Measurements from ENCODE around the gene PDZRN4.
"Not testable (repeated sequence)": the region's sequence is repeated elsewhere in the genome, so short reads cannot be mapped to it uniquely, and the experiment has no call there.

Gene PDZRN4

DNA sequence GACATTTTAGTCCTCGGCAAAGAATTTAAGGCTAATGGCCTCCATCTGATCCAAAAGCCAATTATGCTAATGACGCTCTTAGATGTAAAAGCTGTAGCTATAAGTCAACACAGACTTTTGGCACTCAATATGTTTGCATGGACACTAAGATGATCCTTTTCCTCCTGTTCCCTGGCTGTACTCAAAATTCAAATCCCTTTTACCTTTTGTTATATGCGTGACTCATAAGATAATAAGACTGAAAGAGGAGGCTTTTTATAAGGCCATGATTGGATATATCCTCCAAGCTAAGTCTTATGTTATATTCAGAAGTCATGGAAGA is 89.8 kb downstream of the PDZRN4 start:
- no peak for DNase-seq (ENCODE audit: extremely low read depth in 1 of 2, low read depth in 1 of 2)

- not testable (repeated sequence) for DNase-seq (ENCODE audit: extremely low read depth in 1 of 2, low read depth in 1 of 2)
Measured at GRCh38 chr12:41280341-41281095, 92.4 kb downstream of the PDZRN4 start.

- DNase-seq (ENCODE audit: extremely low read depth in 1 of 2, low read depth in 1 of 2), result not testable (repeated sequence)
Measured at GRCh38 chr12:41285470-41285869, 97.3 kb downstream of the PDZRN4 start.

DNA sequence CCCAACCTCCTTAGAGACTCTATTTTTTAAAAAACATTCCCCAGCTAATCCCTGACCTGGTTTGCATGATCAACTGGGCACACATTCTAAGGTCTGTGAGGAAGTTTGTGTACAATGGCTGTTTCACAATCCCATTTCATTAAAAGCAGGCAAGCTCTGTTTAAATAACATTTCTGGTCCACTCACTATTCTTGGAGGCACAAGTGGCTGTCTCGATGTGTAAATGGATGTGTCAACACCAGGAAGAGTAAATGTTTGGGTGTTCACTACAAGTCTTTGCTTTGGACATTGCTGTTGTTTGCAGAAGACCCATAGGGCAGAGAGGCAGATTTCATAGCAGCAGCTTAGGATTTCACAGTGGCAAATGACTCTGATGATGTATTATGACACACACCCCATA is 98.3 kb downstream of the PDZRN4 start:
- DNase-seq (ENCODE audit: extremely low read depth in 1 of 2, low read depth in 1 of 2), result no peak

- DNase-seq (ENCODE audit: extremely low read depth in 1 of 2, low read depth in 1 of 2), result no peak
Measured at GRCh38 chr12:41287500-41288141, 99.5 kb downstream of the PDZRN4 start.

- DNase-seq (ENCODE audit: extremely low read depth in 1 of 2, low read depth in 1 of 2), result no peak
Measured at GRCh38 chr12:41288142-41288811, 100.2 kb downstream of the PDZRN4 start.

DNA sequence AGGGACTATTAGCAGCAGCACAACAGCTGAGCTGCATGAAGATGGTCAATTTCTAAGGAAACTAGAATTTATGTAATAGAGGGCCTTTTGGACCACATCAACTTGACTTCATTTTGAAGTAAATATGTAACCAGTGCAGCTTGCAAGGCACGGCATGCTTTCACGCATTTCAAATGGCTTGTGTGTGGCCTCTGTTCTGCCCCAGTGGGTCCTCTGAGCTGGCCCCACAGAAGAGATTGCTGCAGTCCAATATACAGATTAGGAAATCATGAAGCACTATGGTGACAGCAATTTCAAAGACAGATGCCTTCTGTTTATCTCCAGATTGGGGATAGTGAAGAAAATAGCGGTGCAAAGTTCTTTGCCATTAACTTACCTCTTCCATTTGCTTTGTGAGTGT is 101.4 kb downstream of the PDZRN4 start:
- no peak for DNase-seq (ENCODE audit: extremely low read depth in 1 of 2, low read depth in 1 of 2)

DNA sequence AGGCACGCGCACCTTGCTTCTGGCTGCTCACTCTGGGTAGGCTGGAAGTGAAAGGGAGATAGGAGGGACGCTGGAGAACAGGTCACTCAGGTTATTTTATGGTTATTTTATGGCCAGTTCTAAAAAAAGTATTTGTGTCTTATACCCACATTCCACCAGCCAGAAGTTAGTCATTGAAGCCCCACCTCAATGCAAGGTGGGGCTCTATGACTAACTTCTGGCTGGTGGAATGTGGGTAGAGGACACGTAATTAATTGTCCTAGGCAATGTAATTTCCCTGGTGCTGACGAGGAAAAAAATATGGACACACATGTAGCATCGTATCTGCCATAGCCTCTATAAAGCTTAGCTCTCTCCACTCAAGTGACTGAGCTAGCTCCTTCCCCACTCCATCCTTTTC is 104.9 kb downstream of the PDZRN4 start:
- DNase-seq (ENCODE audit: extremely low read depth in 1 of 2, low read depth in 1 of 2), result no peak

- no peak for DNase-seq (ENCODE audit: extremely low read depth in 1 of 2, low read depth in 1 of 2)
Measured at GRCh38 chr12:41293461-41293860, 105.3 kb downstream of the PDZRN4 start.

GRCh38 chr12:41302979-41303403 is 114.9 kb downstream of the PDZRN4 start:
- DNase-seq (ENCODE audit: extremely low read depth in 1 of 2, low read depth in 1 of 2), result no peak

GRCh38 chr12:41304526-41304925 is 116.4 kb downstream of the PDZRN4 start:
- DNase-seq (ENCODE audit: extremely low read depth in 1 of 2, low read depth in 1 of 2), result no peak

DNA sequence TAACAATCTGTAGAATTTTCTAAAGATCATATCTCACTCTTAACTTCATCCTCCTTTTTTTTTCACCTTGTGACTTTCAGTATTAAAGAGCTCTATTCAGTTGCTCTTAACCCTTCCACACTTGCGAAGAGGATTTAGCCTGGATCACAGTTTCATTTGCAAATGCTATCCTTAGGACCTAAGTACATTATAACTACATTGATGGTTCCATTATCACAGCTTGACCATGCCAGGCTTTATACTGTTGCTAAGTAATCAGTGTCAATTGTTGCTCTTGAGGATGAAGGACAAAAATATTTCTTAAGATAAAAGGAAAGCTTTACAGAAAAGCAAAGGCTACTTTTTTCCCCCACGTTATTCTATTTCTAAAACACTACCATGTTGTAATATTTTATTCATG is 122.2 kb downstream of the PDZRN4 start:
- DNase-seq (ENCODE audit: extremely low read depth in 1 of 2, low read depth in 1 of 2), result no peak

GRCh38 chr12:41311883-41312282 is 123.8 kb downstream of the PDZRN4 start:
- no peak for DNase-seq (ENCODE audit: extremely low read depth in 1 of 2, low read depth in 1 of 2)

GRCh38 chr12:41312451-41312850 is 124.3 kb downstream of the PDZRN4 start:
- DNase-seq (ENCODE audit: extremely low read depth in 1 of 2, low read depth in 1 of 2), result not testable (repeated sequence)

DNA sequence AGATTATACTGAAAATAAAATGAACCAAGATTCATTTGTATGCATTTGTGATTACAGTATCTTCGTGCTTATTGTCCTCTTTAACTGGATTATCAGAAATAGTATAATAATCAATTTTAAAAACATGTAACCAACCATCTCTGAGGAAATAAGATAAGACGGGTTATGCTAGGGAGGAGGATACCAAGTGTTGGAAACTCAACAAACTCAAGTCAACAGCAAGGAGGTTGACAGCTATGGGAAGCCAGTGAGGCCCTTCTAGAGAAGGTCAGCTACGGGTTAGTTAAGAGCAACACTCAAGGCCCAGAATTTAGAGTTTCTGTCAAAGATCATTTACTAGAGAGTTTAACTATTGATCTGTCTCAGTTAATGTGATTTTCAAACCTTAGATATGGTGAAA is 137.2 kb downstream of the PDZRN4 start:
- no peak for DNase-seq (ENCODE audit: extremely low read depth in 1 of 2, low read depth in 1 of 2)

GRCh38 chr12:41327096-41327895 is 139.2 kb downstream of the PDZRN4 start:
- no peak for DNase-seq (ENCODE audit: extremely low read depth in 1 of 2, low read depth in 1 of 2)

GRCh38 chr12:41333974-41334373 is 145.9 kb downstream of the PDZRN4 start:
- no peak for DNase-seq (ENCODE audit: extremely low read depth in 1 of 2, low read depth in 1 of 2)

DNA sequence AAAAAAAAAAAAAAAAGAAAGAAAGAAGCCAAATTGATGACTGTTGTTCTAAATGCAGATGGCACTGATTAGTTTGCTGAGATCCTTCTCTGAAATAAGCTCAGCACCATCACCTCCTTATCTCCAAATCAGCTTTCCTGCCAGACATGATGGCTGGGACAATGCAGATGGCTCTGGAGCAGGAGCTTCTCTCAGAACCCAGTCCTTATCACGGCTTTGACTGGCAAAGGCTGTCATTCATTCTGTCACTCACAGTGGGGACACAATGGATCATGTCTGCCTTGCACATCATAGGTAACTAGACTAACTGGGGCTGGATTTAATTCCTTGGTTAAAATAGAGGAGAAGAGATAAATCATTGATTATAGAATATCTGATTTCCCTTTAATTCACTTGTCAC is 146.3 kb downstream of the PDZRN4 start:
- no peak for DNase-seq (ENCODE audit: extremely low read depth in 1 of 2, low read depth in 1 of 2)

DNA sequence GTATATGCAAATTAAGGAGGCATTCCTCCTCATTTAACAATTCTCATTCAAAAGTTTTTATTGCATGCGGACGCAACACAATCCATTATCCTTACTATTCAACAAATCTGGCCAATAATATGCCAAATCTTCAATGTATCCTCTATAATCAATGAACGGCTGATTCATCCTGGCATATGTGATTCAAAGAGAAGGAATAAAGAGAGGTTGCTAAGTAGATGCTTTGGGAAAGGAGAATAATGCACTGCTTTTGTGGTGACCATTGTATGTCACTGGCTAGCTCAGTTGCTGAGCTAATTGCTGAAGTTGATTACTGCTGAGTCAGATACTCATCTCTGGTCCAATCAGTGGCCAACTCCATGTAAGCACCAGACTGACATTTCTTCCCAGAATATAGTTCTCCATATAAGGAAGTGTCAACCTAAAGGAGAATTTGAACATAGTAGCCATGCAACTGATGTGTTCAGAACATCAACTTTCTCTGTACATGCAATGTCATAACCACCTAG is 148.0 kb downstream of the PDZRN4 start:
- no peak for DNase-seq (ENCODE audit: extremely low read depth in 1 of 2, low read depth in 1 of 2)

DNA sequence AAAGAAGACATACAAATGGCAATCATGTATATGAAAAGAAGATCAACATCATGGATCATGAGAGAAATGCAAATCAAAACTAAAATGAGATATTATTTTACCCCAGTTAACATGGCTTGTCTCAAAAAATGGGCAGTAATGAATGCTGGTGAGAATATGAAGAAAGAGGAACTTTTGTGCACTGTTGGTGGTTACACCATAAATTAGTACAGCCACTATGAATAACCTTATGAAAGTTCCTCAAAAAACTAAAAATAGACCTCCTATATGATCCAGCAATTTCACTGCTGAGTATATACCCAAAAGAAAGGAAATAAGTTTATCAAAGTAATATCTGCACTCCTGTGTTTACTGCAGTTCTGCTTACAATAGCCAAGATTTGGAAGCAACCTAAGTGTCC is 151.7 kb downstream of the PDZRN4 start:
- no peak for DNase-seq (ENCODE audit: extremely low read depth in 1 of 2, low read depth in 1 of 2)

Data from activated CD8-positive, alpha-beta memory T cell treated with anti-CD3 and anti-CD28 coated beads for 1 hour (primary cell).